Neural cell (in vitro differentiated cells): ENCODE measurements around the gene MSI2. TPM values are rescaled to one million over a fixed set of nuclear protein-coding genes. Genes with fewer than 3 reads are reported as not detected.
A peak's percentile ranks its signal among the peaks of the same experiment; 100 is the strongest.

ENCODE experiments used
- H2AFZ ChIP-seq: fragments of 200-600, 300-800 bp; sonication (generic), shearing (Covaris generic); 2 replicates; pipeline ENCODE4 v1.6.0; 2014; ENCODE audit warnings: low read depth, mild to moderate bottlenecking, antibody characterized with exemption, low read length, moderate library complexity
- H3F3A ChIP-seq: fragments of 200-600 bp; shearing (Covaris generic); 2 replicates; pipeline ENCODE4 v1.6.1; 2016; ENCODE audit warnings: mild to moderate bottlenecking, moderate library complexity, mixed read lengths, antibody characterized with exemption, low read length; ENCODE audit not compliant: insufficient read depth, poor library complexity, severe bottlenecking
- H3K27ac ChIP-seq: fragments of 200-600, 300-800 bp; sonication (generic), shearing (Covaris generic); 2 replicates; pipeline ENCODE4 v1.5.1; 2014; ENCODE audit warnings: mild to moderate bottlenecking, low read length, moderate library complexity
- H3K27me3 ChIP-seq: fragments of 300-800, 200-600 bp; sonication (generic), shearing (Covaris generic); 2 replicates; pipeline ENCODE4 v1.6.0; 2014; ENCODE audit warnings: mild to moderate bottlenecking, low read depth, low read length, moderate library complexity; ENCODE audit not compliant: insufficient read depth
- H3K36me3 ChIP-seq: fragments of 300-800, 200-600 bp; sonication (generic), shearing (Covaris generic); 2 replicates; pipeline ENCODE4 v1.5.1; 2014; ENCODE audit warnings: mild to moderate bottlenecking, antibody characterized with exemption, low read length, moderate library complexity; ENCODE audit not compliant: insufficient read depth
- H3K4me2 ChIP-seq: fragments of 300-800, 200-600 bp; sonication (generic), shearing (Covaris generic); 2 replicates; pipeline ENCODE4 v1.6.0; 2014; ENCODE audit warnings: mild to moderate bottlenecking, low read length
- H3K4me3 ChIP-seq: fragments of 300-800, 200-600 bp; sonication (generic), shearing (Covaris generic); 2 replicates; pipeline ENCODE4 v1.5.1; 2014; ENCODE audit warnings: mild to moderate bottlenecking, low read length, moderate library complexity
- H3K79me2 ChIP-seq: fragments of 200-600 bp; shearing (Covaris generic); replicated peaks from 2 replicates; pipeline ENCODE4 v1.6.0; 2014; ENCODE audit warnings: mild to moderate bottlenecking, low read length, moderate library complexity; ENCODE audit not compliant: insufficient read depth
- H3K9ac ChIP-seq: fragments of 300-800, 200-600 bp; sonication (generic), shearing (Covaris generic); 2 replicates; pipeline ENCODE4 v1.6.1; 2016; ENCODE audit warnings: mild to moderate bottlenecking, low read length, mixed read lengths
- H3K9me2 ChIP-seq: fragments of 200-600 bp; shearing (Covaris generic); 2 replicates; pipeline ENCODE4 v1.6.1; 2016; ENCODE audit warnings: mild to moderate bottlenecking, low read length, mixed read lengths; ENCODE audit not compliant: insufficient read depth
- H3K9me3 ChIP-seq: fragments of 200-600, 300-800 bp; sonication (generic), shearing (Covaris generic); 2 replicates; pipeline ENCODE4 v1.6.1; 2016; ENCODE audit warnings: mild to moderate bottlenecking, mixed run types, low read length, moderate library complexity, mixed read lengths
- H4K20me1 ChIP-seq: fragments of 200-600 bp; shearing (Covaris generic); 2 replicates; pipeline ENCODE4 v1.6.1; 2016; ENCODE audit warnings: mild to moderate bottlenecking, mixed run types; ENCODE audit not compliant: insufficient read depth
- EP300 ChIP-seq: fragments of 450-650 bp; conservative IDR thresholded peaks from 2 replicates; pipeline ENCODE4 v1.6.1; 2014; ENCODE audit warnings: antibody characterized with exemption, mild to moderate bottlenecking, moderate library complexity; ENCODE audit not compliant: poor library complexity, severe bottlenecking
- EZH2 ChIP-seq: fragments of 200-600, 300-800 bp; shearing (Covaris generic), sonication (generic); IDR thresholded peaks from 2 replicates; pipeline ENCODE4 v1.6.1; 2014; ENCODE audit warnings: antibody characterized with exemption, low read length, borderline replicate concordance, mild to moderate bottlenecking; ENCODE audit not compliant: insufficient read depth, poor library complexity, severe bottlenecking
- MXI1 ChIP-seq: fragments of 450-650 bp; conservative IDR thresholded peaks from 2 replicates; pipeline ENCODE4 v1.6.1; 2014; ENCODE audit warnings: antibody characterized with exemption, mild to moderate bottlenecking; ENCODE audit not compliant: poor library complexity, severe bottlenecking
- POLR2AphosphoS5 ChIP-seq: IDR thresholded peaks from 2 replicates; pipeline ENCODE4 v1.6.1; 2012
- RAD21 ChIP-seq: fragments of 450-650 bp; conservative IDR thresholded peaks from 2 replicates; pipeline ENCODE4 v1.6.1; 2014; ENCODE audit warnings: antibody characterized with exemption, mild to moderate bottlenecking, moderate library complexity
- SMC3 ChIP-seq: fragments of 450-650 bp; conservative IDR thresholded peaks from 2 replicates; pipeline ENCODE4 v1.6.1; 2014; ENCODE audit warnings: antibody characterized with exemption, mild to moderate bottlenecking, moderate library complexity; ENCODE audit not compliant: poor library complexity
- TAF1 ChIP-seq: IDR thresholded peaks from 2 replicates; pipeline ENCODE4 v1.6.1; 2012; ENCODE audit warnings: low read depth
- polyA plus RNA-seq: library from polyadenylated mRNA; depleted of rRNA; stranded (reverse); fragments of >200 nt; gene quantifications from 2 replicates; pipeline ENCODE4 v1.2.3, GENCODE V29; 2014
- TF ChIP-seq, protein P1 (sequence below): IDR thresholded peaks from 2 replicates; pipeline ENCODE4 v1.6.1; 2012; ENCODE audit warnings: borderline replicate concordance
- TF ChIP-seq, protein P2 (sequence below): fragments of 450-650 bp; IDR thresholded peaks from 2 replicates; pipeline ENCODE4 v1.5.1; 2014; ENCODE audit warnings: antibody characterized with exemption, mild to moderate bottlenecking, moderate library complexity; ENCODE audit not compliant: poor library complexity, severe bottlenecking

MSI2 gene
- polyA plus RNA-seq, 1 donor from 2014 or later, result 61.4 TPM

GRCh38 chr17:57401556-57402488, 145.5 kb downstream of the MSI2 start:
- H4K20me1 ChIP-seq, result no peaks in the 10 kb centered on the region
- peaks cover 31% of the 10 kb centered on the region for H3K79me2 ChIP-seq
- no peaks in the 10 kb centered on the region for H3K9me3 ChIP-seq
- peak overlapping the region; percentile 7 for H3K9ac ChIP-seq
- H3K4me3 ChIP-seq, result no peak overlapping the region
- H3K9me2 ChIP-seq, result no peaks in the 10 kb centered on the region
- H3F3A ChIP-seq, result no peaks in the 10 kb centered on the region
- H3K36me3 ChIP-seq, result no peaks in the 10 kb centered on the region
- no peak overlapping the region for H3K4me2 ChIP-seq
- TF ChIP-seq RAD21, result no peak
- no peak overlapping the region for H3K27ac ChIP-seq
- no peaks in the 10 kb centered on the region for H3K27me3 ChIP-seq
- no peak overlapping the region for H2AFZ ChIP-seq

DNA sequence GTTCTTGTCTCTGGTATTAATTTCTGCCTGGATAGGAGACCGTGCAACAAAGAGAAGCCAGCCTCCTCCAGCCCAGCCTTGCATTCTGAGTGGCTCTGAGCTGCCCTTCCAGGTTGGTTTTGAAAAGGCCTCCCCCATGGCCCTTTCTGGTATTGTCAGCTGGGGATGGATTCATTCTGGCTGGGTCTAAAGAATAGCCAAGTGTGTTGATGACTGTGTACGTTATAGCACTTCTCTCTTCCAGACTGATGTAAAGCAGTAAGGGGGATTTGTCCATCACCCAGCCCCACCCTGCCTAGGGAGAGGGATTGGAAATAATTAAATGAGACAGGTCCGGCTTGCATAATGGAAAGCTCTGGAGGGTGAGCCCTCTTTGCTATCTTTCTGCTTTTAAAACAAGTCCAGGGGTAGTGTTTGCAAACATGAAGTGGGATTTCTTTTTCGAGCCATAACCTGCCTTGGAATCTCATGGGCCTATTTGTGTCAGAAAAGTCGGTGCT, 146.4 kb downstream of the MSI2 start:
- no peak overlapping the region for H3K4me2 ChIP-seq
- no peak overlapping the region for H2AFZ ChIP-seq
- H3K9ac ChIP-seq, result no peak overlapping the region
- no peak overlapping the region for H3K27ac ChIP-seq
- H3K79me2 ChIP-seq, result peaks cover 30% of the 10 kb centered on the region
- no peaks in the 10 kb centered on the region for H3K9me2 ChIP-seq
- H4K20me1 ChIP-seq, result no peaks in the 10 kb centered on the region
- H3K9me3 ChIP-seq, result no peaks in the 10 kb centered on the region
- no peaks in the 10 kb centered on the region for H3F3A ChIP-seq
- TF ChIP-seq POLR2AphosphoS5 (no peak), EZH2 (no peak), RAD21 (no peak), SMC3 (no peak), EP300 (no peak), MXI1 (no peak), TAF1 (no peak)
- TF ChIP-seq, protein P1, sequence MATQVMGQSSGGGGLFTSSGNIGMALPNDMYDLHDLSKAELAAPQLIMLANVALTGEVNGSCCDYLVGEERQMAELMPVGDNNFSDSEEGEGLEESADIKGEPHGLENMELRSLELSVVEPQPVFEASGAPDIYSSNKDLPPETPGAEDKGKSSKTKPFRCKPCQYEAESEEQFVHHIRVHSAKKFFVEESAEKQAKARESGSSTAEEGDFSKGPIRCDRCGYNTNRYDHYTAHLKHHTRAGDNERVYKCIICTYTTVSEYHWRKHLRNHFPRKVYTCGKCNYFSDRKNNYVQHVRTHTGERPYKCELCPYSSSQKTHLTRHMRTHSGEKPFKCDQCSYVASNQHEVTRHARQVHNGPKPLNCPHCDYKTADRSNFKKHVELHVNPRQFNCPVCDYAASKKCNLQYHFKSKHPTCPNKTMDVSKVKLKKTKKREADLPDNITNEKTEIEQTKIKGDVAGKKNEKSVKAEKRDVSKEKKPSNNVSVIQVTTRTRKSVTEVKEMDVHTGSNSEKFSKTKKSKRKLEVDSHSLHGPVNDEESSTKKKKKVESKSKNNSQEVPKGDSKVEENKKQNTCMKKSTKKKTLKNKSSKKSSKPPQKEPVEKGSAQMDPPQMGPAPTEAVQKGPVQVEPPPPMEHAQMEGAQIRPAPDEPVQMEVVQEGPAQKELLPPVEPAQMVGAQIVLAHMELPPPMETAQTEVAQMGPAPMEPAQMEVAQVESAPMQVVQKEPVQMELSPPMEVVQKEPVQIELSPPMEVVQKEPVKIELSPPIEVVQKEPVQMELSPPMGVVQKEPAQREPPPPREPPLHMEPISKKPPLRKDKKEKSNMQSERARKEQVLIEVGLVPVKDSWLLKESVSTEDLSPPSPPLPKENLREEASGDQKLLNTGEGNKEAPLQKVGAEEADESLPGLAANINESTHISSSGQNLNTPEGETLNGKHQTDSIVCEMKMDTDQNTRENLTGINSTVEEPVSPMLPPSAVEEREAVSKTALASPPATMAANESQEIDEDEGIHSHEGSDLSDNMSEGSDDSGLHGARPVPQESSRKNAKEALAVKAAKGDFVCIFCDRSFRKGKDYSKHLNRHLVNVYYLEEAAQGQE, result no peak
- TF ChIP-seq, protein P2, sequence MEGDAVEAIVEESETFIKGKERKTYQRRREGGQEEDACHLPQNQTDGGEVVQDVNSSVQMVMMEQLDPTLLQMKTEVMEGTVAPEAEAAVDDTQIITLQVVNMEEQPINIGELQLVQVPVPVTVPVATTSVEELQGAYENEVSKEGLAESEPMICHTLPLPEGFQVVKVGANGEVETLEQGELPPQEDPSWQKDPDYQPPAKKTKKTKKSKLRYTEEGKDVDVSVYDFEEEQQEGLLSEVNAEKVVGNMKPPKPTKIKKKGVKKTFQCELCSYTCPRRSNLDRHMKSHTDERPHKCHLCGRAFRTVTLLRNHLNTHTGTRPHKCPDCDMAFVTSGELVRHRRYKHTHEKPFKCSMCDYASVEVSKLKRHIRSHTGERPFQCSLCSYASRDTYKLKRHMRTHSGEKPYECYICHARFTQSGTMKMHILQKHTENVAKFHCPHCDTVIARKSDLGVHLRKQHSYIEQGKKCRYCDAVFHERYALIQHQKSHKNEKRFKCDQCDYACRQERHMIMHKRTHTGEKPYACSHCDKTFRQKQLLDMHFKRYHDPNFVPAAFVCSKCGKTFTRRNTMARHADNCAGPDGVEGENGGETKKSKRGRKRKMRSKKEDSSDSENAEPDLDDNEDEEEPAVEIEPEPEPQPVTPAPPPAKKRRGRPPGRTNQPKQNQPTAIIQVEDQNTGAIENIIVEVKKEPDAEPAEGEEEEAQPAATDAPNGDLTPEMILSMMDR, result no peak
- H3K4me3 ChIP-seq, result no peak overlapping the region
- no peaks in the 10 kb centered on the region for H3K27me3 ChIP-seq
- no peaks in the 10 kb centered on the region for H3K36me3 ChIP-seq
